PFSK-1 (cell line): ENCODE results near the gene UST.

Source experiments
- FOXP2 ChIP-seq: optimal IDR thresholded peaks from 2 replicates; pipeline ENCODE3; 2011; ENCODE audit warnings: borderline replicate concordance, control low read depth, inconsistent platforms; ENCODE audit not compliant: insufficient read depth; ENCODE audit errors: extremely low read length, extremely low read depth
- POLR2AphosphoS5 ChIP-seq: IDR thresholded peaks from 2 replicates; pipeline ENCODE4 v1.6.1; 2012; ENCODE audit warnings: low read depth, mild to moderate bottlenecking, control low read depth, low read length, moderate library complexity
- REST ChIP-seq, 2 experiments: IDR thresholded peaks; 2 replicates each; pipeline versions ENCODE4 v1.6.1 to v1.8.0; 2011 to 2012; ENCODE audit warnings: low read depth in 2 of 2, low read length in 2 of 2, control low read depth in 1 of 2, inconsistent platforms in 1 of 2, mild to moderate bottlenecking in 1 of 2, moderate library complexity in 1 of 2; ENCODE audit not compliant: insufficient read depth in 1 of 2
- SIN3A ChIP-seq: IDR thresholded peaks from 2 replicates; pipeline ENCODE4 v1.6.1; 2012; ENCODE audit warnings: mild to moderate bottlenecking, low read length, moderate library complexity, borderline replicate concordance; ENCODE audit not compliant: insufficient read depth
- TAF1 ChIP-seq: IDR thresholded peaks from 2 replicates; pipeline ENCODE4 v1.6.1; 2012; ENCODE audit warnings: low read length, control low read depth, borderline replicate concordance; ENCODE audit not compliant: insufficient read depth

The UST gene

GRCh38 chr6:148955441-148955840 is 208.6 kb downstream of the UST start:
- TF ChIP-seq FOXP2, result no peak
- TF ChIP-seq SIN3A, result no peak
- no peak for TF ChIP-seq POLR2AphosphoS5
- no peak for TF ChIP-seq REST (IDR thresholded peaks at IDR 0.05; ENCODE audit: insufficient read depth in 1 of 2, low read depth in 2 of 2, low read length in 2 of 2)
- no peak for TF ChIP-seq TAF1

- no peak for TF ChIP-seq FOXP2
- TF ChIP-seq TAF1, result no peak
- no peak for TF ChIP-seq REST (IDR thresholded peaks at IDR 0.05; ENCODE audit: insufficient read depth in 1 of 2, low read depth in 2 of 2, low read length in 2 of 2)
- no peak for TF ChIP-seq SIN3A
- no peak for TF ChIP-seq POLR2AphosphoS5
Observed at GRCh38 chr6:148957752-148958151, 210.9 kb downstream of the UST start.

GRCh38 chr6:148959008-148959407 is 212.2 kb downstream of the UST start:
- no peak for TF ChIP-seq POLR2AphosphoS5
- no peak for TF ChIP-seq FOXP2
- TF ChIP-seq SIN3A, result no peak
- TF ChIP-seq TAF1, result no peak
- TF ChIP-seq REST (IDR thresholded peaks at IDR 0.05; ENCODE audit: insufficient read depth in 1 of 2, low read depth in 2 of 2, low read length in 2 of 2), result no peak

GRCh38 chr6:148959501-148959900 is 212.7 kb downstream of the UST start:
- no peak for TF ChIP-seq TAF1
- no peak for TF ChIP-seq SIN3A

- TF ChIP-seq SIN3A (no peak), REST (IDR thresholded peaks at IDR 0.05; ENCODE audit: insufficient read depth in 1 of 2, low read depth in 2 of 2, low read length in 2 of 2) (no peak), POLR2AphosphoS5 (no peak), FOXP2 (no peak), TAF1 (no peak)
Observed at GRCh38 chr6:148962854-148963515, 216.2 kb downstream of the UST start.
